A549 (cell line): ENCODE results near the gene PHF20.

Source experiments
- CBX2 ChIP-seq: fragments of 200-600 bp; sonication (generic); IDR thresholded peaks from 2 replicates; pipeline ENCODE4 v1.6.1; 2016; ENCODE audit warnings: low read depth, mild to moderate bottlenecking, borderline replicate concordance
- EHMT2 ChIP-seq: fragments of 200-600 bp; sonication (generic); IDR thresholded peaks from 2 replicates; pipeline ENCODE4 v1.6.1; 2016; ENCODE audit warnings: antibody characterized with exemption, low read depth, mild to moderate bottlenecking, moderate library complexity
- HDAC2 ChIP-seq: fragments of 200-600 bp; sonication (generic); IDR thresholded peaks from 2 replicates; pipeline ENCODE4 v1.6.1; 2016
- HOXB5 ChIP-seq: fragments of 250-450 bp; sonication (Bioruptor Pico); IDR thresholded peaks from 2 replicates; pipeline ENCODE4 v1.5.0; 2020; ENCODE audit warnings: mild to moderate bottlenecking, moderate library complexity
- JUNB ChIP-seq: fragments of >200 bp; sonication (Bioruptor Twin); formaldehyde crosslinking; IDR thresholded peaks from 2 replicates; pipeline ENCODE4 v1.6.1; 2016
- KDM1A ChIP-seq: fragments of 200-600 bp; sonication (generic); IDR thresholded peaks from 2 replicates; pipeline ENCODE4 v1.6.1; 2016; ENCODE audit warnings: low read depth, mild to moderate bottlenecking
- POLR2A ChIP-seq: IDR thresholded peaks from 2 replicates; pipeline ENCODE4 v1.6.1; 2012; ENCODE audit warnings: mild to moderate bottlenecking, low read length
- POLR2AphosphoS2 ChIP-seq: conservative IDR thresholded peaks from 2 replicates; pipeline ENCODE4 v1.6.1; 2012; ENCODE audit warnings: low read length, improper control_type of control experiment, inconsistent platforms
- RCOR1 ChIP-seq: fragments of 150-350 bp; IDR thresholded peaks from 2 replicates; pipeline ENCODE4 v1.6.1; 2014; ENCODE audit warnings: antibody characterized with exemption, low read length, low read depth
- SMC3 ChIP-seq: fragments of >200 bp; sonication (Bioruptor Twin); formaldehyde crosslinking; IDR thresholded peaks from 3 replicates; pipeline ENCODE4 v1.6.1; 2018; ENCODE audit warnings: inconsistent platforms
- TF ChIP-seq, protein P1 (sequence below): fragments of >200 bp; sonication (Bioruptor Twin); formaldehyde crosslinking; IDR thresholded peaks from 3 replicates; pipeline ENCODE4 v1.5.1; 2016
- TF ChIP-seq, protein P2 (sequence below): fragments of 200-600 bp; sonication (generic); IDR thresholded peaks from 2 replicates; pipeline ENCODE4 v1.6.1; 2016; ENCODE audit warnings: antibody characterized with exemption, mild to moderate bottlenecking, moderate library complexity
- TF ChIP-seq, protein P3 (sequence below): IDR thresholded peaks from 2 replicates; pipeline ENCODE4 v1.6.1; 2012; ENCODE audit warnings: low read depth, borderline replicate concordance
- TF ChIP-seq, protein P4 (sequence below): IDR thresholded peaks from 2 replicates; pipeline ENCODE4 v1.6.1; 2012

DNA sequence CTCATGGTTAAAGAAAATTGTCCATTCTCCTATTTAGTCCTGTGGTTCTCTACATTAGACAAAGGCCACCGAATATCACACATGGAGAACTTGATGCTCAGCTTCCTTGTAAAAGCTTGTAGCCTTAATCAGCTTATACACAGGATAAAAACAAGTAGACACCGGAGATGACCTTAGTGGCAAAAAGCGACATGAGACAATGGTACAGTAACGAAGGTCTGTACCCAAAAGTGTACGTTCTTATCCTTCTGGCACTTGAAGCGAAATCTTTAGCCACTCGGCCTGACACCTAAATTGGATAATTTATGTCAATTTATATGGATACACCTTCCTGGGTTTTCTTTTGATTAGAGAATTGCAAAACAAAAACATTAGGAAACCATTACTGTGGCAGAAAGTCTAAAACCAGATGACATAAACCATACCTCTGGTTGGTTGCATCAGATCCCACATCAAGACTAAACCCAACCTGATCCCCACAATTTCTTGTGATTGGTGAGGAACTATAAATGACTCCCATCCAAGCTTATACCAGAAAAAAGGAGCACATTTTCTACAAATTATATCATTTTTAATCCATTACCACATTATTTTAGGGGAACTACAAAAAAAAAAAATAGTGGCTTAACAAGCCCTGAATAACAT lies 35.9 kb upstream of the PHF20 start:
- TF ChIP-seq, protein P1, sequence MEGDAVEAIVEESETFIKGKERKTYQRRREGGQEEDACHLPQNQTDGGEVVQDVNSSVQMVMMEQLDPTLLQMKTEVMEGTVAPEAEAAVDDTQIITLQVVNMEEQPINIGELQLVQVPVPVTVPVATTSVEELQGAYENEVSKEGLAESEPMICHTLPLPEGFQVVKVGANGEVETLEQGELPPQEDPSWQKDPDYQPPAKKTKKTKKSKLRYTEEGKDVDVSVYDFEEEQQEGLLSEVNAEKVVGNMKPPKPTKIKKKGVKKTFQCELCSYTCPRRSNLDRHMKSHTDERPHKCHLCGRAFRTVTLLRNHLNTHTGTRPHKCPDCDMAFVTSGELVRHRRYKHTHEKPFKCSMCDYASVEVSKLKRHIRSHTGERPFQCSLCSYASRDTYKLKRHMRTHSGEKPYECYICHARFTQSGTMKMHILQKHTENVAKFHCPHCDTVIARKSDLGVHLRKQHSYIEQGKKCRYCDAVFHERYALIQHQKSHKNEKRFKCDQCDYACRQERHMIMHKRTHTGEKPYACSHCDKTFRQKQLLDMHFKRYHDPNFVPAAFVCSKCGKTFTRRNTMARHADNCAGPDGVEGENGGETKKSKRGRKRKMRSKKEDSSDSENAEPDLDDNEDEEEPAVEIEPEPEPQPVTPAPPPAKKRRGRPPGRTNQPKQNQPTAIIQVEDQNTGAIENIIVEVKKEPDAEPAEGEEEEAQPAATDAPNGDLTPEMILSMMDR, result no peak
- TF ChIP-seq SMC3 (no peak), POLR2A (no peak), KDM1A (no peak), CBX2 (no peak), HDAC2 (no peak), EHMT2 (no peak), JUNB (no peak), RCOR1 (no peak), POLR2AphosphoS2 (no peak), HOXB5 (CRISPR knock-in tag) (no peak)
- TF ChIP-seq, protein P2, sequence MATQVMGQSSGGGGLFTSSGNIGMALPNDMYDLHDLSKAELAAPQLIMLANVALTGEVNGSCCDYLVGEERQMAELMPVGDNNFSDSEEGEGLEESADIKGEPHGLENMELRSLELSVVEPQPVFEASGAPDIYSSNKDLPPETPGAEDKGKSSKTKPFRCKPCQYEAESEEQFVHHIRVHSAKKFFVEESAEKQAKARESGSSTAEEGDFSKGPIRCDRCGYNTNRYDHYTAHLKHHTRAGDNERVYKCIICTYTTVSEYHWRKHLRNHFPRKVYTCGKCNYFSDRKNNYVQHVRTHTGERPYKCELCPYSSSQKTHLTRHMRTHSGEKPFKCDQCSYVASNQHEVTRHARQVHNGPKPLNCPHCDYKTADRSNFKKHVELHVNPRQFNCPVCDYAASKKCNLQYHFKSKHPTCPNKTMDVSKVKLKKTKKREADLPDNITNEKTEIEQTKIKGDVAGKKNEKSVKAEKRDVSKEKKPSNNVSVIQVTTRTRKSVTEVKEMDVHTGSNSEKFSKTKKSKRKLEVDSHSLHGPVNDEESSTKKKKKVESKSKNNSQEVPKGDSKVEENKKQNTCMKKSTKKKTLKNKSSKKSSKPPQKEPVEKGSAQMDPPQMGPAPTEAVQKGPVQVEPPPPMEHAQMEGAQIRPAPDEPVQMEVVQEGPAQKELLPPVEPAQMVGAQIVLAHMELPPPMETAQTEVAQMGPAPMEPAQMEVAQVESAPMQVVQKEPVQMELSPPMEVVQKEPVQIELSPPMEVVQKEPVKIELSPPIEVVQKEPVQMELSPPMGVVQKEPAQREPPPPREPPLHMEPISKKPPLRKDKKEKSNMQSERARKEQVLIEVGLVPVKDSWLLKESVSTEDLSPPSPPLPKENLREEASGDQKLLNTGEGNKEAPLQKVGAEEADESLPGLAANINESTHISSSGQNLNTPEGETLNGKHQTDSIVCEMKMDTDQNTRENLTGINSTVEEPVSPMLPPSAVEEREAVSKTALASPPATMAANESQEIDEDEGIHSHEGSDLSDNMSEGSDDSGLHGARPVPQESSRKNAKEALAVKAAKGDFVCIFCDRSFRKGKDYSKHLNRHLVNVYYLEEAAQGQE, result no peak
- TF ChIP-seq, protein P3, sequence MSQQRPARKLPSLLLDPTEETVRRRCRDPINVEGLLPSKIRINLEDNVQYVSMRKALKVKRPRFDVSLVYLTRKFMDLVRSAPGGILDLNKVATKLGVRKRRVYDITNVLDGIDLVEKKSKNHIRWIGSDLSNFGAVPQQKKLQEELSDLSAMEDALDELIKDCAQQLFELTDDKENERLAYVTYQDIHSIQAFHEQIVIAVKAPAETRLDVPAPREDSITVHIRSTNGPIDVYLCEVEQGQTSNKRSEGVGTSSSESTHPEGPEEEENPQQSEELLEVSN, result no peak
- TF ChIP-seq, protein P4, sequence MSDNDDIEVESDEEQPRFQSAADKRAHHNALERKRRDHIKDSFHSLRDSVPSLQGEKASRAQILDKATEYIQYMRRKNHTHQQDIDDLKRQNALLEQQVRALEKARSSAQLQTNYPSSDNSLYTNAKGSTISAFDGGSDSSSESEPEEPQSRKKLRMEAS, result no peak
